Measurements from ENCODE around the gene RFTN1. TPM values are rescaled to one million over a fixed set of nuclear protein-coding genes. Genes with fewer than 3 reads are reported as not detected.

Gene RFTN1
- total and polyA plus RNA-seq, 9 of the 15 experiments (the other 6 are each of a cell fraction or from before 2014, with no cell fraction given), result 0.08 to 0.51 (median 0.11) TPM; not detected in 6

- Histone ChIP-seq H3K4me2 (ENCODE audit: insufficient read depth, low read length) (no peak overlapping the region), H3K9ac (ENCODE audit: insufficient read depth in 1 of 2, low read depth in 2 of 2, low read length in 2 of 2) (no peak overlapping the region), H3K4me3 (no peak overlapping the region), H3K27ac (ENCODE audit: extremely low read depth, low read depth, low read length) (no peak overlapping the region), H3K4me1 (replicated peaks in 1 of 2; ENCODE audit: control insufficient read depth in 2 of 2, insufficient read depth in 2 of 2, low read length in 2 of 2) (no peaks in the 10 kb centered on the region), H3K9me1 (ENCODE audit: control insufficient read depth, insufficient read depth, low read length) (no peaks in the 10 kb centered on the region), H3K36me3 (ENCODE audit: control insufficient read depth, insufficient read depth, low read length) (no peaks in the 10 kb centered on the region), H4K20me1 (replicated peaks; ENCODE audit: control insufficient read depth, insufficient read depth, low read length) (no peaks in the 10 kb centered on the region), H3K79me2 (ENCODE audit: control insufficient read depth, insufficient read depth, low read length) (no peaks in the 10 kb centered on the region), H3K27me3 (ENCODE audit: control insufficient read depth in 2 of 2, insufficient read depth in 2 of 2, low read length in 2 of 2) (peaks cover 4 to 25% of the 10 kb centered on the region in 2 experiments; a peak in 3 of 5 replicates), H3K9me3 (replicated peaks; ENCODE audit: control insufficient read depth, insufficient read depth, low read depth, low read length) (no peaks in the 10 kb centered on the region), H2AFZ (ENCODE audit: low read depth, low read length) (no peak overlapping the region)
- 1% methylated on average over 5 of the region's 5 CpGs for WGBS (ENCODE audit: insufficient coverage, low coverage, missing lambda C conversion rate)
- intact Hi-C loops (cut with micrococcal nuclease), result no loop called here
- ATAC-seq, result no peak
- in situ Hi-C loops (cut with MboI), result no loop called here
- no TSS peak for BruUV-seq (replicated peaks)
- ChIA-PET POLR2A (no interaction called here), CTCF (ENCODE audit: low intra/inter-chr PET ratio) (no interaction called here)
- TF ChIP-seq ZNF764 (CRISPR knock-in tag; IDR thresholded peaks at IDR 0.05; ENCODE audit: low read depth) (no peak), STAT5B (CRISPR knock-in tag; IDR thresholded peaks at IDR 0.05) (no peak), KDM4B (IDR thresholded peaks at IDR 0.05; ENCODE audit: borderline replicate concordance in 2 of 2, low read depth in 1 of 2) (no peak), COPS2 (conservative IDR thresholded peaks at IDR 0.05) (no peak), ZSCAN29 (IDR thresholded peaks at IDR 0.05) (no peak), ERF (CRISPR knock-in tag; IDR thresholded peaks at IDR 0.05) (no peak), MBD2 (IDR thresholded peaks at IDR 0.05; ENCODE audit: borderline replicate concordance, low read depth) (no peak), JUND (IDR thresholded peaks at IDR 0.05; ENCODE audit: borderline replicate concordance, low read depth, low read length) (no peak), JUND (tag; IDR thresholded peaks at IDR 0.05; ENCODE audit: borderline replicate concordance, low read depth, low read length) (no peak), NBN (IDR thresholded peaks at IDR 0.05; ENCODE audit: low read depth) (no peak), DACH1 (IDR thresholded peaks at IDR 0.05; ENCODE audit: partially characterized antibody) (no peak), ARHGAP35 (IDR thresholded peaks at IDR 0.05; ENCODE audit: partially characterized antibody) (no peak), SP1 (CRISPR knock-in tag; IDR thresholded peaks at IDR 0.05) (no peak), ZKSCAN8 (CRISPR knock-in tag; IDR thresholded peaks at IDR 0.05) (no peak), TSC22D4 (tag; IDR thresholded peaks at IDR 0.05) (no peak), ZNF263 (CRISPR knock-in tag; IDR thresholded peaks at IDR 0.05; ENCODE audit: borderline replicate concordance) (no peak), BDP1 (IDR thresholded peaks at IDR 0.05; ENCODE audit: insufficient read depth, insufficient read length) (no peak), ZNF212 (CRISPR knock-in tag; IDR thresholded peaks at IDR 0.05) (no peak), NFATC3 (IDR thresholded peaks at IDR 0.05) (no peak)
- TF ChIP-seq, protein P1, sequence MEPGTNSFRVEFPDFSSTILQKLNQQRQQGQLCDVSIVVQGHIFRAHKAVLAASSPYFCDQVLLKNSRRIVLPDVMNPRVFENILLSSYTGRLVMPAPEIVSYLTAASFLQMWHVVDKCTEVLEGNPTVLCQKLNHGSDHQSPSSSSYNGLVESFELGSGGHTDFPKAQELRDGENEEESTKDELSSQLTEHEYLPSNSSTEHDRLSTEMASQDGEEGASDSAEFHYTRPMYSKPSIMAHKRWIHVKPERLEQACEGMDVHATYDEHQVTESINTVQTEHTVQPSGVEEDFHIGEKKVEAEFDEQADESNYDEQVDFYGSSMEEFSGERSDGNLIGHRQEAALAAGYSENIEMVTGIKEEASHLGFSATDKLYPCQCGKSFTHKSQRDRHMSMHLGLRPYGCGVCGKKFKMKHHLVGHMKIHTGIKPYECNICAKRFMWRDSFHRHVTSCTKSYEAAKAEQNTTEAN (CRISPR knock-in tag; IDR thresholded peaks at IDR 0.05), result no peak
- FAIRE-seq, result no peak
- DNase-seq (ENCODE audit: extremely low read depth in 1 of 4, low spot score in 3 of 4), result no peak
These were observed 72.1 kb downstream of the RFTN1 start for GRCh38 chr3:16441371-16441875.
